OCI-LY1 (cell line): ENCODE data around the gene GBE1.

Experiments used
- H2AFZ ChIP-seq: fragments of 200-600 bp; sonication (generic), shearing (Covaris generic); 2 replicates; pipeline ENCODE4 v1.6.0; 2014; ENCODE audit warnings: antibody characterized with exemption, mild to moderate bottlenecking, low read length
- H3F3A ChIP-seq: fragments of 200-600 bp; sonication (generic), shearing (Covaris generic); 2 replicates; pipeline ENCODE4 v1.6.0; 2014; ENCODE audit warnings: mild to moderate bottlenecking, antibody characterized with exemption, low read length, moderate library complexity; ENCODE audit not compliant: insufficient read depth
- H3K27ac ChIP-seq: fragments of 200-600 bp; sonication (generic); 2 replicates; pipeline ENCODE4 v1.5.1; 2014; ENCODE audit warnings: low read length, mixed run types, mild to moderate bottlenecking, low read depth; ENCODE audit not compliant: poor library complexity, severe bottlenecking
- H3K27me3 ChIP-seq: fragments of 200-600 bp; sonication (generic); 2 replicates; pipeline ENCODE4 v1.6.0; 2014; ENCODE audit warnings: antibody characterized with exemption, mild to moderate bottlenecking, low read length, moderate library complexity; ENCODE audit not compliant: insufficient read depth
- H3K36me3 ChIP-seq: fragments of 200-600 bp; sonication (generic); 2 replicates; pipeline ENCODE4 v1.6.1; 2014; ENCODE audit warnings: mild to moderate bottlenecking, antibody characterized with exemption, low read length, moderate library complexity, mixed read lengths; ENCODE audit not compliant: insufficient read depth
- H3K4me1 ChIP-seq: fragments of 200-600 bp; sonication (generic); 2 replicates; pipeline ENCODE4 v1.5.1; 2014; ENCODE audit warnings: mild to moderate bottlenecking, low read length, moderate library complexity; ENCODE audit not compliant: insufficient read depth, severe bottlenecking
- H3K4me2 ChIP-seq: fragments of 200-600 bp; sonication (generic), shearing (Covaris generic); 2 replicates; pipeline ENCODE4 v1.6.1; 2014; ENCODE audit warnings: low read length
- H3K4me3 ChIP-seq: fragments of 200-600 bp; sonication (generic); 2 replicates; pipeline ENCODE4 v1.5.1; 2014; ENCODE audit warnings: low read length, low read depth, mild to moderate bottlenecking, mixed read lengths; ENCODE audit not compliant: poor library complexity, severe bottlenecking
- H3K79me2 ChIP-seq: fragments of 200-600 bp; shearing (Covaris generic); 2 replicates; pipeline ENCODE4 v1.6.1; 2016; ENCODE audit warnings: mixed run types, low read length, mixed read lengths; ENCODE audit not compliant: insufficient read depth
- H3K9ac ChIP-seq: fragments of 200-600 bp; sonication (generic), shearing (Covaris generic); 2 replicates; pipeline ENCODE4 v1.6.1; 2014; ENCODE audit warnings: mild to moderate bottlenecking, low read length, mixed read lengths
- H3K9me2 ChIP-seq: fragments of 200-600 bp; sonication (generic), shearing (Covaris generic); 2 replicates; pipeline ENCODE4 v1.6.1; 2014; ENCODE audit warnings: low read depth, mild to moderate bottlenecking, low read length, mixed read lengths
- H3K9me3 ChIP-seq: fragments of 200-600 bp; shearing (Covaris generic); 2 replicates; pipeline ENCODE4 v1.6.1; 2014; ENCODE audit warnings: low read length, mixed read lengths
- H4K20me1 ChIP-seq: fragments of 200-600 bp; sonication (generic), shearing (Covaris generic); 2 replicates; pipeline ENCODE4 v1.6.0; 2016; ENCODE audit warnings: mild to moderate bottlenecking, low read length; ENCODE audit not compliant: insufficient read depth
- EZH2 ChIP-seq: fragments of 200-600 bp; sonication (generic), shearing (Covaris generic); IDR thresholded peaks from 2 replicates; pipeline ENCODE4 v1.8.0; 2017; ENCODE audit warnings: borderline replicate concordance, mixed run types, mild to moderate bottlenecking, antibody characterized with exemption, low read length, moderate library complexity, mixed read lengths
- TF ChIP-seq, protein P1 (sequence below): fragments of 200-600 bp; sonication (generic), shearing (Covaris generic); IDR thresholded peaks from 2 replicates; pipeline ENCODE4 v1.5.1; 2017; ENCODE audit warnings: mild to moderate bottlenecking, antibody characterized with exemption, low read length, moderate library complexity, mixed read lengths

GBE1 gene

DNA sequence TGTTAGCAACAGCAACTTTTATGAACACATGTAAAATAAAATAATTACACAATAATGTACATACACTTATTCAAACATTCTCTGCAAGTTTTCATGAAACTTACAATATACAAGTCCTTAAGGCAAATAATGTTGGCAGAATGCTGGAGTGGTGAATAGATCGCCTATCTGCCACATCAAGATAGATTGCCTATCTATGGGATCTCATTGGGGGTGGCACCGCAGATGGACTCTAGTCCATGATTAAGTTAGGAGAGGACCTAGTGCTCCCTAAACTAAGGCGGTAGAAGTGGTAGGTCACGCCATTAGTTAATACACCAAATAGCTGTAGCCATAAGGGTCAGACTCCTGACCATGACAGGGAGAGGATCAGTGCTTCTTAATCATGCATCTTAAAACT lies 315.7 kb downstream of the GBE1 start:
- Histone ChIP-seq H2AFZ (no peak overlapping the region), H3K27ac (no peak overlapping the region), H3K4me2 (no peak overlapping the region), H3F3A (no peaks in the 10 kb centered on the region), H3K9me3 (no peaks in the 10 kb centered on the region), H3K4me3 (no peak overlapping the region), H3K4me1 (no peaks in the 10 kb centered on the region), H3K9ac (no peak overlapping the region), H3K36me3 (no peaks in the 10 kb centered on the region), H4K20me1 (no peaks in the 10 kb centered on the region), H3K27me3 (no peaks in the 10 kb centered on the region), H3K9me2 (no peaks in the 10 kb centered on the region), H3K79me2 (no peaks in the 10 kb centered on the region)
- no peak for TF ChIP-seq EZH2
- TF ChIP-seq, protein P1, sequence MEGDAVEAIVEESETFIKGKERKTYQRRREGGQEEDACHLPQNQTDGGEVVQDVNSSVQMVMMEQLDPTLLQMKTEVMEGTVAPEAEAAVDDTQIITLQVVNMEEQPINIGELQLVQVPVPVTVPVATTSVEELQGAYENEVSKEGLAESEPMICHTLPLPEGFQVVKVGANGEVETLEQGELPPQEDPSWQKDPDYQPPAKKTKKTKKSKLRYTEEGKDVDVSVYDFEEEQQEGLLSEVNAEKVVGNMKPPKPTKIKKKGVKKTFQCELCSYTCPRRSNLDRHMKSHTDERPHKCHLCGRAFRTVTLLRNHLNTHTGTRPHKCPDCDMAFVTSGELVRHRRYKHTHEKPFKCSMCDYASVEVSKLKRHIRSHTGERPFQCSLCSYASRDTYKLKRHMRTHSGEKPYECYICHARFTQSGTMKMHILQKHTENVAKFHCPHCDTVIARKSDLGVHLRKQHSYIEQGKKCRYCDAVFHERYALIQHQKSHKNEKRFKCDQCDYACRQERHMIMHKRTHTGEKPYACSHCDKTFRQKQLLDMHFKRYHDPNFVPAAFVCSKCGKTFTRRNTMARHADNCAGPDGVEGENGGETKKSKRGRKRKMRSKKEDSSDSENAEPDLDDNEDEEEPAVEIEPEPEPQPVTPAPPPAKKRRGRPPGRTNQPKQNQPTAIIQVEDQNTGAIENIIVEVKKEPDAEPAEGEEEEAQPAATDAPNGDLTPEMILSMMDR: no peak

DNA sequence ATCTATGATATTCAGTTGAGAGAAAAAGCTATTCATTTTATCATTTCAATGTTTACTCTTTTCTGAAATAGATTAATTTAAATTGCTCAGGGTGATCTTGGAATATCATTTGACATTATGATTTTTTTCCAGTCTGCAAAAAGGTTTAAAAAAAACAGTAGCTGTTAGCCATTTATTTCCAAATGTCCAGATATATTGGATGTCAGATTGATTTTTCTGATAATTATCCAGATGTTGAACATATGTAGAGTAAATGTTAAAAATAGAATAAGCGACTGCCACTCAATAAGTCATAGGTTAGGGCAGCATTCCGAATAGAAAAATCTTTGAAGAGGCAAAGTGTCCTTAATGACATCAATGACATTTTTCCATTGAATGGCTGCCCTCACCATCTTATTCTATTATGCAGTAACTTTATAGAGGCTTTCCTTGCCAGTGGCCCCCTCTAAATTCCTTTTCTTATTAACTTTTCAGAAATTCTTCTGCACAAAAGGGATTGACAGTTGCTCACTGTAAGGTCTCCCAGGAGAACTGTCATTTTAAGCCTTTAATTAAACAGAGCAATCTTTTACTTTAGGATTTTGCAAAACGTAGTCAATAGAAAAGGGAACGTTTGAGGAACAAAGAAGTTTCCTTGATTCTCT lies 316.5 kb downstream of the GBE1 start:
- H3K27ac ChIP-seq: no peak overlapping the region
- H3K27me3 ChIP-seq: no peaks in the 10 kb centered on the region; the same call in 1 of the 2 replicates
- no peaks in the 10 kb centered on the region for H3K36me3 ChIP-seq
- no peaks in the 10 kb centered on the region for H4K20me1 ChIP-seq
- H3F3A ChIP-seq: no peaks in the 10 kb centered on the region
- no peaks in the 10 kb centered on the region for H3K9me3 ChIP-seq
- no peak overlapping the region for H2AFZ ChIP-seq
- no peak overlapping the region for H3K9ac ChIP-seq
- H3K4me3 ChIP-seq: no peak overlapping the region
- no peaks in the 10 kb centered on the region for H3K79me2 ChIP-seq
- H3K4me2 ChIP-seq: no peak overlapping the region
- TF ChIP-seq, protein P1: no peak
- TF ChIP-seq EZH2: no peak
- no peaks in the 10 kb centered on the region for H3K9me2 ChIP-seq
- H3K4me1 ChIP-seq: no peaks in the 10 kb centered on the region

GRCh38 chr3:81443958-81444357 lies 317.5 kb downstream of the GBE1 start:
- TF ChIP-seq, protein P1: no peak
- no peak for TF ChIP-seq EZH2
- H3K4me3 ChIP-seq: no peak overlapping the region
- H3K4me1 ChIP-seq: no peaks in the 10 kb centered on the region
- no peaks in the 10 kb centered on the region for H3K79me2 ChIP-seq
- H3K36me3 ChIP-seq: no peaks in the 10 kb centered on the region
- H3K9ac ChIP-seq: no peak overlapping the region
- no peak overlapping the region for H2AFZ ChIP-seq
- H3K27me3 ChIP-seq: no peaks in the 10 kb centered on the region; the same call in 1 of the 2 replicates
- H3K4me2 ChIP-seq: no peak overlapping the region
- H3F3A ChIP-seq: no peaks in the 10 kb centered on the region
- H3K9me3 ChIP-seq: no peaks in the 10 kb centered on the region
- no peaks in the 10 kb centered on the region for H4K20me1 ChIP-seq
- H3K9me2 ChIP-seq: no peaks in the 10 kb centered on the region
- H3K27ac ChIP-seq: no peak overlapping the region
